ENCODE measurements around the gene ZNF136. TPM values are rescaled to one million over a fixed set of nuclear protein-coding genes. Genes with fewer than 3 reads are reported as not detected.

Gene ZNF136
- total and polyA plus RNA-seq, 2 of the 13 experiments (the other 11 are each of a cell fraction or from before 2014, with no cell fraction given): 2.5 to 10.2 TPM

DNA sequence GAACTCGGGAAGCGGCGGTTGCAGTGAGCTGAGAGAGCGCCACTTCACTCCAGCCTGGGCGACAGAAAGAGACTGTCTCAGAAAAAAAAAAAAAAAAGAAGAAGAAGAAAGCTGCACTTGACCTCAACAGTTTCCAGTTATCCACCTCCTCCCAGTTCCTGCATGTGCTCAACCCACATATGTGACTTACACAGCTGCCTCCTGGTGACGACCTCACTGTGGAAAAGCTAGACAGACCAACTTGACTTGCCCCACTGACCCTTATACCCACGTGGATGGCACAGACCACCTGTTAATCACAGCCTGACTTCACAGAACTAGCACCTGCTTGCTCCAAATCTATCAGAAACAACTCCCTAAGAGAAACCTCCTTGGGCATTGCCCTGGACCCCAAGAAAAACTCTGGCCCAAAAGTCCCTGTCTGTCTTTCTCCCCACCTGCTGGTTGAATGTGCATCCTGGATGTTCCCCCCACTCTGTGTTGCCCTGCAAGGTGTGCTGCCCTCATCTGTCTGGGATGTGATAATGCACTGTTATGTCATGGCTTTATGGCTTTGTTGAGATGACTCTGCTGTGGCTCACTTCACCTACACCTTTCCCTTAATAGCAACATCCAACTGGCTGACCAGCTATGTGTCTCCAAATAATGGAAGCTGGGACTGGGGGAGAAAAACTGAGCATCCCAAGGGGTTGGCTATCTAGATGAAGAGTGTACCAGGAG is 25.5 kb upstream of the ZNF136 start (continued):
- TF ChIP-seq, protein P1, sequence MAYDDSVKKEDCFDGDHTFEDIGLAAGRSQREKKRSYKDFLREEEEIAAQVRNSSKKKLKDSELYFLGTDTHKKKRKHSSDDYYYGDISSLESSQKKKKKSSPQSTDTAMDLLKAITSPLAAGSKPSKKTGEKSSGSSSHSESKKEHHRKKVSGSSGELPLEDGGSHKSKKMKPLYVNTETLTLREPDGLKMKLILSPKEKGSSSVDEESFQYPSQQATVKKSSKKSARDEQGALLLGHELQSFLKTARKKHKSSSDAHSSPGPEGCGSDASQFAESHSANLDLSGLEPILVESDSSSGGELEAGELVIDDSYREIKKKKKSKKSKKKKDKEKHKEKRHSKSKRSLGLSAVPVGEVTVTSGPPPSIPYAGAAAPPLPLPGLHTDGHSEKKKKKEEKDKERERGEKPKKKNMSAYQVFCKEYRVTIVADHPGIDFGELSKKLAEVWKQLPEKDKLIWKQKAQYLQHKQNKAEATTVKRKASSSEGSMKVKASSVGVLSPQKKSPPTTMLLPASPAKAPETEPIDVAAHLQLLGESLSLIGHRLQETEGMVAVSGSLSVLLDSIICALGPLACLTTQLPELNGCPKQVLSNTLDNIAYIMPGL (CRISPR knock-in tag; IDR thresholded peaks at IDR 0.05; ENCODE audit: borderline replicate concordance in 1 of 2, low read depth in 1 of 2): peak; percentile 69 to 93
- TF ChIP-seq TEAD3 (CRISPR knock-in tag; optimal IDR thresholded peaks at IDR 0.05; ENCODE audit: borderline replicate concordance) (peak; percentile 88), CHD2 (IDR thresholded peaks at IDR 0.05; ENCODE audit: low read depth, low read length) (no peak), FIP1L1 (IDR thresholded peaks at IDR 0.05; ENCODE audit: borderline replicate concordance, insufficient read depth, low read depth, low read length) (no peak), SP5 (CRISPR knock-in tag; IDR thresholded peaks at IDR 0.05; ENCODE audit: borderline replicate concordance, low read depth) (0 out of 2 replicates have a peak, but pooled peaks have one; percentile 29), XRCC5 (optimal IDR thresholded peaks at IDR 0.05; ENCODE audit: low read length) (peak; percentile 82), RXRB (CRISPR knock-in tag; IDR thresholded peaks at IDR 0.05; ENCODE audit: borderline replicate concordance) (peak; percentile 17; the same call in 1 of the 2 replicates), ZNF44 (CRISPR knock-in tag; IDR thresholded peaks at IDR 0.05) (no peak), FOSL2 (CRISPR knock-in tag; IDR thresholded peaks at IDR 0.05) (peak; percentile 24; the same call in 1 of the 2 replicates), KDM3A (CRISPR knock-in tag; IDR thresholded peaks at IDR 0.05; ENCODE audit: low read depth) (no peak), ZNF556 (CRISPR knock-in tag; IDR thresholded peaks at IDR 0.05; ENCODE audit: borderline replicate concordance) (no peak), SP2 (CRISPR knock-in tag; IDR thresholded peaks at IDR 0.05) (no peak), PRPF4 (IDR thresholded peaks at IDR 0.05; ENCODE audit: low read depth, low read length, poor library complexity, severe bottlenecking) (no peak), TARDBP (CRISPR knock-in tag; IDR thresholded peaks at IDR 0.05) (no peak), ZNF652 (CRISPR knock-in tag; IDR thresholded peaks at IDR 0.05; ENCODE audit: borderline replicate concordance, low read depth) (no peak), ZNF354B (CRISPR knock-in tag; IDR thresholded peaks at IDR 0.05) (no peak), ZMYM4 (CRISPR knock-in tag; IDR thresholded peaks at IDR 0.05) (peak; percentile 50; the same call in 1 of the 2 replicates), ZSCAN30 (CRISPR knock-in tag; IDR thresholded peaks at IDR 0.05) (no peak), ZNF530 (CRISPR knock-in tag; IDR thresholded peaks at IDR 0.05; ENCODE audit: low read depth) (no peak)
- TF ChIP-seq, protein P2, sequence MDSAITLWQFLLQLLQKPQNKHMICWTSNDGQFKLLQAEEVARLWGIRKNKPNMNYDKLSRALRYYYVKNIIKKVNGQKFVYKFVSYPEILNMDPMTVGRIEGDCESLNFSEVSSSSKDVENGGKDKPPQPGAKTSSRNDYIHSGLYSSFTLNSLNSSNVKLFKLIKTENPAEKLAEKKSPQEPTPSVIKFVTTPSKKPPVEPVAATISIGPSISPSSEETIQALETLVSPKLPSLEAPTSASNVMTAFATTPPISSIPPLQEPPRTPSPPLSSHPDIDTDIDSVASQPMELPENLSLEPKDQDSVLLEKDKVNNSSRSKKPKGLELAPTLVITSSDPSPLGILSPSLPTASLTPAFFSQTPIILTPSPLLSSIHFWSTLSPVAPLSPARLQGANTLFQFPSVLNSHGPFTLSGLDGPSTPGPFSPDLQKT (CRISPR knock-in tag; IDR thresholded peaks at IDR 0.05; ENCODE audit: borderline replicate concordance): no peak
- TF ChIP-seq, protein P3, sequence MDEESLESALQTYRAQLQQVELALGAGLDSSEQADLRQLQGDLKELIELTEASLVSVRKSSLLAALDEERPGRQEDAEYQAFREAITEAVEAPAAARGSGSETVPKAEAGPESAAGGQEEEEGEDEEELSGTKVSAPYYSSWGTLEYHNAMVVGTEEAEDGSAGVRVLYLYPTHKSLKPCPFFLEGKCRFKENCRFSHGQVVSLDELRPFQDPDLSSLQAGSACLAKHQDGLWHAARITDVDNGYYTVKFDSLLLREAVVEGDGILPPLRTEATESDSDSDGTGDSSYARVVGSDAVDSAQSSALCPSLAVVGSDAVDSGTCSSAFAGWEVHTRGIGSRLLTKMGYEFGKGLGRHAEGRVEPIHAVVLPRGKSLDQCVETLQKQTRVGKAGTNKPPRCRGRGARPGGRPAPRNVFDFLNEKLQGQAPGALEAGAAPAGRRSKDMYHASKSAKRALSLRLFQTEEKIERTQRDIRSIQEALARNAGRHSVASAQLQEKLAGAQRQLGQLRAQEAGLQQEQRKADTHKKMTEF (CRISPR knock-in tag; IDR thresholded peaks at IDR 0.05): 0 out of 2 replicates have a peak, but pooled peaks have one; percentile 29
- TF ChIP-seq, protein P4, sequence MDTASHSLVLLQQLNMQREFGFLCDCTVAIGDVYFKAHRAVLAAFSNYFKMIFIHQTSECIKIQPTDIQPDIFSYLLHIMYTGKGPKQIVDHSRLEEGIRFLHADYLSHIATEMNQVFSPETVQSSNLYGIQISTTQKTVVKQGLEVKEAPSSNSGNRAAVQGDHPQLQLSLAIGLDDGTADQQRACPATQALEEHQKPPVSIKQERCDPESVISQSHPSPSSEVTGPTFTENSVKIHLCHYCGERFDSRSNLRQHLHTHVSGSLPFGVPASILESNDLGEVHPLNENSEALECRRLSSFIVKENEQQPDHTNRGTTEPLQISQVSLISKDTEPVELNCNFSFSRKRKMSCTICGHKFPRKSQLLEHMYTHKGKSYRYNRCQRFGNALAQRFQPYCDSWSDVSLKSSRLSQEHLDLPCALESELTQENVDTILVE (CRISPR knock-in tag; IDR thresholded peaks at IDR 0.05): 0 out of 2 replicates have a peak, but pooled peaks have one; percentile 40
- TF ChIP-seq, protein P5, sequence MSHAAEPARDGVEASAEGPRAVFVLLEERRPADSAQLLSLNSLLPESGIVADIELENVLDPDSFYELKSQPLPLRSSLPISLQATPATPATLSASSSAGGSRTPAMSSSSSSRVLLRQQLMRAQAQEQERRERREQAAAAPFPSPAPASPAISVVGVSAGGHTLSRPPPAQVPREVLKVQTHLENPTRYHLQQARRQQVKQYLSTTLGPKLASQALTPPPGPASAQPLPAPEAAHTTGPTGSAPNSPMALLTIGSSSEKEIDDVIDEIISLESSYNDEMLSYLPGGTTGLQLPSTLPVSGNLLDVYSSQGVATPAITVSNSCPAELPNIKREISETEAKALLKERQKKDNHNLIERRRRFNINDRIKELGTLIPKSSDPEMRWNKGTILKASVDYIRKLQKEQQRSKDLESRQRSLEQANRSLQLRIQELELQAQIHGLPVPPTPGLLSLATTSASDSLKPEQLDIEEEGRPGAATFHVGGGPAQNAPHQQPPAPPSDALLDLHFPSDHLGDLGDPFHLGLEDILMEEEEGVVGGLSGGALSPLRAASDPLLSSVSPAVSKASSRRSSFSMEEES (CRISPR knock-in tag; IDR thresholded peaks at IDR 0.05): no peak

All from HepG2 (cell line).